HepG2 (cell line): Measurements from ENCODE around the gene TPRG1L. TPM values are rescaled to one million over a fixed set of nuclear protein-coding genes. Genes with fewer than 3 reads are reported as not detected.
A peak's percentile ranks its signal among the peaks of the same experiment; 100 is the strongest.

Experiments
- CCAR2 ChIP-seq: fragments of 200-400 bp; formaldehyde crosslinking; optimal IDR thresholded peaks from 2 replicates; pipeline ENCODE3; 2018; ENCODE audit warnings: low read depth, mild to moderate bottlenecking, low read length, moderate library complexity
- ELF3 ChIP-seq: IDR thresholded peaks from 2 replicates; pipeline ENCODE4 v1.6.1; 2016; ENCODE audit warnings: missing genetic modification reagents, missing compliant biosample characterization
- ETV5 ChIP-seq: IDR thresholded peaks from 2 replicates; pipeline ENCODE4 v1.6.1; 2018; ENCODE audit warnings: missing biosample characterization, missing genetic modification reagents, inconsistent platforms, borderline replicate concordance
- FOXP1 ChIP-seq, 2 experiments: fragments of 450-650 bp in 1 of 2; IDR thresholded peaks; 2 replicates each; pipeline ENCODE4 v1.6.1; 2017 to 2018; ENCODE audit warnings: antibody characterized with exemption in 1 of 2
- GABPB1 ChIP-seq: IDR thresholded peaks from 2 replicates; pipeline ENCODE4 v1.6.1; 2016; ENCODE audit warnings: mild to moderate bottlenecking, missing genetic modification reagents, moderate library complexity, missing compliant biosample characterization
- HOXA3 ChIP-seq: sonication (generic); formaldehyde crosslinking; IDR thresholded peaks from 2 replicates; pipeline ENCODE4 v1.5.0; 2020; ENCODE audit warnings: missing genetic modification reagents
- MLLT10 ChIP-seq: sonication (generic); formaldehyde crosslinking; IDR thresholded peaks from 2 replicates; pipeline ENCODE4 v1.4.0; 2020; ENCODE audit warnings: missing genetic modification reagents
- MZF1 ChIP-seq: sonication (generic); formaldehyde crosslinking; IDR thresholded peaks from 2 replicates; pipeline ENCODE4 v1.8.1; 2023; ENCODE audit warnings: mild to moderate bottlenecking, missing genetic modification reagents, borderline replicate concordance
- RFX1 ChIP-seq: fragments of 450-650 bp; IDR thresholded peaks from 2 replicates; pipeline ENCODE4 v1.6.1; 2017
- SRY ChIP-seq: sonication (generic); formaldehyde crosslinking; IDR thresholded peaks from 2 replicates; pipeline ENCODE4 v1.8.0; 2022; ENCODE audit warnings: mild to moderate bottlenecking, missing genetic modification reagents
- TBX2 ChIP-seq: sonication (generic); formaldehyde crosslinking; IDR thresholded peaks from 2 replicates; pipeline ENCODE4 v1.5.0; 2020; ENCODE audit warnings: missing genetic modification reagents, mild to moderate bottlenecking, borderline replicate concordance
- ZBTB7A ChIP-seq: sonication (generic); formaldehyde crosslinking; IDR thresholded peaks from 2 replicates; pipeline ENCODE4 v1.8.0; 2022; ENCODE audit warnings: mild to moderate bottlenecking, missing genetic modification reagents
- ZNF343 ChIP-seq: sonication (generic); formaldehyde crosslinking; IDR thresholded peaks from 2 replicates; pipeline ENCODE4 v1.4.0; 2020; ENCODE audit warnings: mild to moderate bottlenecking, missing genetic modification reagents
- ZNF558 ChIP-seq: sonication (generic); formaldehyde crosslinking; IDR thresholded peaks from 2 replicates; pipeline ENCODE4 v1.9.0; 2022; ENCODE audit warnings: mild to moderate bottlenecking, missing genetic modification reagents, borderline replicate concordance
- ZNF615 ChIP-seq: sonication (generic); formaldehyde crosslinking; IDR thresholded peaks from 2 replicates; pipeline ENCODE4 v1.5.0; 2020; ENCODE audit warnings: mild to moderate bottlenecking, missing genetic modification reagents, borderline replicate concordance
- ZNF761 ChIP-seq: sonication (generic); formaldehyde crosslinking; conservative IDR thresholded peaks from 2 replicates; pipeline ENCODE4 v1.4.0; 2020; ENCODE audit warnings: mild to moderate bottlenecking, missing genetic modification reagents
- polyA plus RNA-seq, 8 experiments: library from polyadenylated mRNA; depleted of rRNA in 3 of 8; stranded (reverse) in 7 of 8; unstranded in 1 of 8; fragments of >200 nt; fragmentation: Illumina TruSeq in 4 of 8; extraction: Trizol in 4 of 8; gene quantifications; 2 replicates each; pipeline versions ENCODE4 v1.2.1 to v1.2.3, GENCODE V29; 2011 to 2016; ENCODE audit warnings: low read depth in 4 of 8, missing spikeins in 1 of 8, mixed read lengths in 1 of 8; ENCODE audit not compliant: insufficient read depth in 1 of 8
- total RNA-seq, 5 experiments: library from RNA; depleted of rRNA; stranded (reverse); fragments of >200 nt; fragmentation: Illumina TruSeq; extraction: Trizol; gene quantifications; 2 replicates each; pipeline ENCODE4 v1.2.3, GENCODE V29; 2016; ENCODE audit warnings: low read depth in 1 of 5
- TF ChIP-seq, protein P1 (sequence below): sonication (generic); formaldehyde crosslinking; IDR thresholded peaks from 2 replicates; pipeline ENCODE4 v1.4.0; 2020; ENCODE audit warnings: mild to moderate bottlenecking, missing genetic modification reagents
- TF ChIP-seq, protein P2 (sequence below): sonication (generic); formaldehyde crosslinking; IDR thresholded peaks from 2 replicates; pipeline ENCODE4 v1.5.0; 2020; ENCODE audit warnings: missing genetic modification reagents, mild to moderate bottlenecking, borderline replicate concordance
- TF ChIP-seq, protein P3 (sequence below): IDR thresholded peaks from 2 replicates; pipeline ENCODE4 v1.6.1; 2012; ENCODE audit warnings: inconsistent platforms
- TF ChIP-seq, protein P4 (sequence below): sonication (generic); formaldehyde crosslinking; IDR thresholded peaks from 2 replicates; pipeline ENCODE4 v1.4.0; 2020; ENCODE audit warnings: missing genetic modification reagents
- TF ChIP-seq, protein P5 (sequence below): sonication (generic); formaldehyde crosslinking; IDR thresholded peaks from 2 replicates; pipeline ENCODE4 v1.8.0; 2022; ENCODE audit warnings: mild to moderate bottlenecking, missing genetic modification reagents, borderline replicate concordance

Gene TPRG1L
- total and polyA plus RNA-seq, 2 of the 13 experiments (the other 11 are each of a cell fraction or from before 2014, with no cell fraction given): 21.3 to 37.4 TPM

DNA sequence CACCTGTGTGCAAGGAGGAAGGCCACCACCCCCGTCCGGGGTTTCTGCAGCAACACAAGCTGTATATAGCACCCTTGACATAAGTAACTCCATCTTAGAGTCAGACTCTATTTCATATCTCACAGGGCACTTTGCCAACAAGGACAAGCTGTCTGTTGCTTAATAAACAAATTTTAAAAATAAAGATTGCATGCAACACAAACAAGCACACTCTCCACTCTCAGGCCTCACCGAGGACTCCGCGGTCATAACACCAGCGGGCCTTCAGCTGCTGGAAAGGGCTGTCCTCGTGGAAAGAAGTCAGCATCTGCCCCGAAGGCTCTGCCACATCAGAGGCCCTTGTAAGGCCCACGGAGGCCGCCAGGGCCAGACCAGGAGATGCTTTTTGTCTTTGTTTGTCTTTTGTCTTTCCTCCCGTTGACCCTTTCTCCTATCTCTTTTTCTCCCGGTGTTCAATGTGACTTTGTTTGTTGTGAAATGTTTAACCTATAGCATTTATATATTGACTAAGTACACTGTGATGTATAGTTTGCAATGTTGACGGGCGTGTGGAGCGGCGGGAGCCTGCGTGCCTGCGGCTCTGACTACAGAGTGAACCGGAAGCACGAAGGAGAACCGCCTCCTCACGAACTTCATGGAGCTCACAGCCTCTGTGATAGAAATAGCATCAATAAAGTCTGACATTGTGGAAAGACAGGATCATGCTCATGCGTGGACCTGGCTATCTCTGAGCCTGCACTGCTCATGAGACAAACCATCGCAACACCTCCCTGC lies 37.6 kb upstream of the TPRG1L start (continued):
- TF ChIP-seq, protein P1, sequence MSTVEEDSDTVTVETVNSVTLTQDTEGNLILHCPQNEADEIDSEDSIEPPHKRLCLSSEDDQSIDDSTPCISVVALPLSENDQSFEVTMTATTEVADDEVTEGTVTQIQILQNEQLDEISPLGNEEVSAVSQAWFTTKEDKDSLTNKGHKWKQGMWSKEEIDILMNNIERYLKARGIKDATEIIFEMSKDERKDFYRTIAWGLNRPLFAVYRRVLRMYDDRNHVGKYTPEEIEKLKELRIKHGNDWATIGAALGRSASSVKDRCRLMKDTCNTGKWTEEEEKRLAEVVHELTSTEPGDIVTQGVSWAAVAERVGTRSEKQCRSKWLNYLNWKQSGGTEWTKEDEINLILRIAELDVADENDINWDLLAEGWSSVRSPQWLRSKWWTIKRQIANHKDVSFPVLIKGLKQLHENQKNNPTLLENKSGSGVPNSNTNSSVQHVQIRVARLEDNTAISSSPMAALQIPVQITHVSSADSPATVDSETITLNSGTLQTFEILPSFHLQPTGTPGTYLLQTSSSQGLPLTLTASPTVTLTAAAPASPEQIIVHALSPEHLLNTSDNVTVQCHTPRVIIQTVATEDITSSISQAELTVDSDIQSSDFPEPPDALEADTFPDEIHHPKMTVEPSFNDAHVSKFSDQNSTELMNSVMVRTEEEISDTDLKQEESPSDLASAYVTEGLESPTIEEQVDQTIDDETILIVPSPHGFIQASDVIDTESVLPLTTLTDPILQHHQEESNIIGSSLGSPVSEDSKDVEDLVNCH (CRISPR knock-in tag): no peak
- no peak for TF ChIP-seq ZNF343
- peak; percentile 53; the same call in 1 of the 2 replicates for TF ChIP-seq ETV5
- no peak for TF ChIP-seq ELF3 (CRISPR knock-in tag)
- TF ChIP-seq RFX1: no peak
- TF ChIP-seq, protein P2, sequence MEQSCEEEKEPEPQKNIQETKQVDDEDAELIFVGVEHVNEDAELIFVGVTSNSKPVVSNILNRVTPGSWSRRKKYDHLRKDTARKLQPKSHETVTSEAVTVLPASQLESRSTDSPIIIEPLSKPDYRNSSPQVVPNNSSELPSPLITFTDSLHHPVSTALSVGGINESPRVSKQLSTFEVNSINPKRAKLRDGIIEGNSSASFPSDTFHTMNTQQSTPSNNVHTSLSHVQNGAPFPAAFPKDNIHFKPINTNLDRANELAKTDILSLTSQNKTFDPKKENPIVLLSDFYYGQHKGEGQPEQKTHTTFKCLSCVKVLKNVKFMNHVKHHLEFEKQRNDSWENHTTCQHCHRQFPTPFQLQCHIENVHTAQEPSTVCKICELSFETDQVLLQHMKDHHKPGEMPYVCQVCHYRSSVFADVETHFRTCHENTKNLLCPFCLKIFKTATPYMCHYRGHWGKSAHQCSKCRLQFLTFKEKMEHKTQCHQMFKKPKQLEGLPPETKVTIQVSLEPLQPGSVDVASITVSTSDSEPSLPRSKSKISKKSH (CRISPR knock-in tag): no peak
- TF ChIP-seq GABPB1 (CRISPR knock-in tag): peak; percentile 41; the same call in 1 of the 2 replicates
- TF ChIP-seq, protein P3, sequence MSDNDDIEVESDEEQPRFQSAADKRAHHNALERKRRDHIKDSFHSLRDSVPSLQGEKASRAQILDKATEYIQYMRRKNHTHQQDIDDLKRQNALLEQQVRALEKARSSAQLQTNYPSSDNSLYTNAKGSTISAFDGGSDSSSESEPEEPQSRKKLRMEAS: 0 out of 2 replicates have a peak, but pooled peaks have one; percentile 8
- no peak for TF ChIP-seq SRY
- TF ChIP-seq MLLT10 (CRISPR knock-in tag): no peak
- no peak for TF ChIP-seq TBX2 (CRISPR knock-in tag)
- TF ChIP-seq ZNF615 (CRISPR knock-in tag): no peak
- TF ChIP-seq, protein P4, sequence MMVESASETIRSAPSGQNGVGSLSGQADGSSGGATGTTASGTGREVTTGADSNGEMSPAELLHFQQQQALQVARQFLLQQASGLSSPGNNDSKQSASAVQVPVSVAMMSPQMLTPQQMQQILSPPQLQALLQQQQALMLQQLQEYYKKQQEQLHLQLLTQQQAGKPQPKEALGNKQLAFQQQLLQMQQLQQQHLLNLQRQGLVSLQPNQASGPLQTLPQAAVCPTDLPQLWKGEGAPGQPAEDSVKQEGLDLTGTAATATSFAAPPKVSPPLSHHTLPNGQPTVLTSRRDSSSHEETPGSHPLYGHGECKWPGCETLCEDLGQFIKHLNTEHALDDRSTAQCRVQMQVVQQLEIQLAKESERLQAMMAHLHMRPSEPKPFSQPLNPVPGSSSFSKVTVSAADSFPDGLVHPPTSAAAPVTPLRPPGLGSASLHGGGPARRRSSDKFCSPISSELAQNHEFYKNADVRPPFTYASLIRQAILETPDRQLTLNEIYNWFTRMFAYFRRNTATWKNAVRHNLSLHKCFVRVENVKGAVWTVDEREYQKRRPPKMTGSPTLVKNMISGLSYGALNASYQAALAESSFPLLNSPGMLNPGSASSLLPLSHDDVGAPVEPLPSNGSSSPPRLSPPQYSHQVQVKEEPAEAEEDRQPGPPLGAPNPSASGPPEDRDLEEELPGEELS (CRISPR knock-in tag): 0 out of 2 replicates have a peak, but pooled peaks have one; percentile 37
- TF ChIP-seq ZNF761 (CRISPR knock-in tag): no peak
- no peak for TF ChIP-seq ZBTB7A (CRISPR knock-in tag)
- TF ChIP-seq CCAR2: no peak
- TF ChIP-seq, protein P5, sequence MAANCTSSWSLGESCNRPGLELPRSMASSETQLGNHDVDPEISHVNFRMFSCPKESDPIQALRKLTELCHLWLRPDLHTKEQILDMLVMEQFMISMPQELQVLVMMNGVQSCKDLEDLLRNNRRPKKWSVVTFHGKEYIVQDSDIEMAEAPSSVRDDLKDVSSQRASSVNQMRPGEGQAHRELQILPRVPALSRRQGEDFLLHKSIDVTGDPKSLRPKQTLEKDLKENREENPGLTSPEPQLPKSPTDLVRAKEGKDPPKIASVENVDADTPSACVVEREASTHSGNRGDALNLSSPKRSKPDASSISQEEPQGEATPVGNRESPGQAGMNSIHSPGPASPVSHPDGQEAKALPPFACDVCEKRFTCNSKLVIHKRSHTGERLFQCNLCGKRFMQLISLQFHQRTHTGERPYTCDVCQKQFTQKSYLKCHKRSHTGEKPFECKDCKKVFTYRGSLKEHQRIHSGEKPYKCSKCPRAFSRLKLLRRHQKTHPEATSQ (CRISPR knock-in tag): no peak
- TF ChIP-seq MZF1: no peak
- TF ChIP-seq HOXA3: 0 out of 2 replicates have a peak, but pooled peaks have one; percentile 26
- no peak for TF ChIP-seq FOXP1 (IDR thresholded peaks at IDR 0.05)
- peak; percentile 26; the same call in 1 of the 2 replicates for TF ChIP-seq FOXP1 (CRISPR knock-in tag; IDR thresholded peaks at IDR 0.05)
- TF ChIP-seq ZNF558 (CRISPR knock-in tag): no peak
